Skeletal muscle satellite cell (primary cell): Measurements from ENCODE around the gene NFE2L2.

Source experiments
- H3K27me3 ChIP-seq: 2 replicates; pipeline ENCODE4 v1.7.0; 2013; ENCODE audit warnings: low read length; ENCODE audit not compliant: control insufficient read depth, insufficient read depth
- H3K36me3 ChIP-seq: 2 replicates; pipeline ENCODE4 v1.7.0; 2013; ENCODE audit warnings: mild to moderate bottlenecking, control low read depth, low read length; ENCODE audit not compliant: insufficient read depth
- H3K4me1 ChIP-seq: 2 replicates; pipeline ENCODE4 v1.7.0; 2013; ENCODE audit warnings: low read length; ENCODE audit not compliant: control insufficient read depth, insufficient read depth
- H3K4me2 ChIP-seq: 2 replicates; pipeline ENCODE4 v1.7.0; 2013; ENCODE audit warnings: mild to moderate bottlenecking, low read length
- H3K4me3 ChIP-seq: 2 replicates; pipeline ENCODE4 v1.7.0; 2013; ENCODE audit warnings: low read length
- H3K9ac ChIP-seq: 2 replicates; pipeline ENCODE4 v1.7.0; 2013; ENCODE audit warnings: mild to moderate bottlenecking, low read depth, low read length, moderate library complexity
- H3K9me3 ChIP-seq: replicated peaks from 2 replicates; pipeline ENCODE4 v1.7.0; 2013; ENCODE audit warnings: mild to moderate bottlenecking, control low read depth, low read length

NFE2L2 gene

GRCh38 chr2:177243073-177243472 lies 21.5 kb downstream of the NFE2L2 start:
- H3K4me3 ChIP-seq: peak overlapping the region; percentile 48
- peaks cover 3% of the 10 kb centered on the region for H3K36me3 ChIP-seq
- peak overlapping the region; percentile 70 for H3K9ac ChIP-seq
- H3K9me3 ChIP-seq: no peaks in the 10 kb centered on the region
- H3K4me2 ChIP-seq: peak overlapping the region; percentile 77
- peaks cover 75% of the 10 kb centered on the region for H3K4me1 ChIP-seq
- H3K27me3 ChIP-seq: no peaks in the 10 kb centered on the region

GRCh38 chr2:177242121-177242987 lies 22.2 kb downstream of the NFE2L2 start:
- Histone ChIP-seq H3K36me3 (peaks cover 3% of the 10 kb centered on the region), H3K4me3 (peak overlapping the region; percentile 52), H3K27me3 (no peaks in the 10 kb centered on the region), H3K9ac (peak overlapping the region; percentile 74), H3K9me3 (no peaks in the 10 kb centered on the region), H3K4me2 (peak overlapping the region; percentile 77), H3K4me1 (peaks cover 75% of the 10 kb centered on the region)

GRCh38 chr2:177241711-177242120 lies 22.8 kb downstream of the NFE2L2 start:
- no peaks in the 10 kb centered on the region for H3K9me3 ChIP-seq
- peaks cover 3% of the 10 kb centered on the region for H3K36me3 ChIP-seq
- peak overlapping the region; percentile 74 for H3K9ac ChIP-seq
- H3K27me3 ChIP-seq: no peaks in the 10 kb centered on the region
- peak overlapping the region; percentile 52 for H3K4me3 ChIP-seq
- peaks cover 72% of the 10 kb centered on the region for H3K4me1 ChIP-seq
- peak overlapping the region; percentile 77 for H3K4me2 ChIP-seq

GRCh38 chr2:177239932-177240630 lies 24.4 kb downstream of the NFE2L2 start:
- Histone ChIP-seq H3K4me3 (peak overlapping the region; percentile 32), H3K9me3 (no peaks in the 10 kb centered on the region), H3K36me3 (peaks cover 3% of the 10 kb centered on the region), H3K4me2 (peak overlapping the region; percentile 77), H3K4me1 (peaks cover 61% of the 10 kb centered on the region), H3K27me3 (no peaks in the 10 kb centered on the region), H3K9ac (peak overlapping the region; percentile 74)

- H3K9ac ChIP-seq: no peak overlapping the region
- no peak overlapping the region for H3K4me3 ChIP-seq
- peaks cover 51% of the 10 kb centered on the region for H3K4me1 ChIP-seq
- H3K36me3 ChIP-seq: peaks cover 11% of the 10 kb centered on the region
- H3K9me3 ChIP-seq: no peaks in the 10 kb centered on the region
- H3K4me2 ChIP-seq: no peak overlapping the region
- no peaks in the 10 kb centered on the region for H3K27me3 ChIP-seq
These were observed 25.5 kb downstream of the NFE2L2 start for GRCh38 chr2:177239053-177239452.

GRCh38 chr2:177237932-177238331 lies 26.6 kb downstream of the NFE2L2 start:
- peaks cover 40% of the 10 kb centered on the region for H3K4me1 ChIP-seq
- no peaks in the 10 kb centered on the region for H3K9me3 ChIP-seq
- peaks cover 18% of the 10 kb centered on the region for H3K36me3 ChIP-seq
- no peak overlapping the region for H3K4me3 ChIP-seq
- no peak overlapping the region for H3K4me2 ChIP-seq
- H3K9ac ChIP-seq: no peak overlapping the region
- no peaks in the 10 kb centered on the region for H3K27me3 ChIP-seq

GRCh38 chr2:177235855-177236437 lies 28.6 kb downstream of the NFE2L2 start:
- Histone ChIP-seq H3K4me2 (no peak overlapping the region), H3K9me3 (no peaks in the 10 kb centered on the region), H3K27me3 (no peaks in the 10 kb centered on the region), H3K36me3 (peaks cover 38% of the 10 kb centered on the region), H3K4me1 (peaks cover 22% of the 10 kb centered on the region), H3K9ac (no peak overlapping the region), H3K4me3 (no peak overlapping the region)

- no peak overlapping the region for H3K4me2 ChIP-seq
- peaks cover 5% of the 10 kb centered on the region for H3K4me1 ChIP-seq
- no peak overlapping the region for H3K9ac ChIP-seq
- no peaks in the 10 kb centered on the region for H3K27me3 ChIP-seq
- H3K9me3 ChIP-seq: no peaks in the 10 kb centered on the region
- no peak overlapping the region for H3K4me3 ChIP-seq
- peaks cover 51% of the 10 kb centered on the region for H3K36me3 ChIP-seq
These were observed 30.3 kb downstream of the NFE2L2 start for GRCh38 chr2:177234267-177234666.

- Histone ChIP-seq H3K27me3 (no peaks in the 10 kb centered on the region), H3K9ac (no peak overlapping the region), H3K4me3 (no peak overlapping the region), H3K9me3 (no peaks in the 10 kb centered on the region), H3K36me3 (peaks cover 68% of the 10 kb centered on the region), H3K4me2 (no peak overlapping the region), H3K4me1 (no peaks in the 10 kb centered on the region)
These were observed 32.3 kb downstream of the NFE2L2 start for GRCh38 chr2:177232098-177232704.

- no peak overlapping the region for H3K9ac ChIP-seq
- no peaks in the 10 kb centered on the region for H3K9me3 ChIP-seq
- peaks cover 68% of the 10 kb centered on the region for H3K36me3 ChIP-seq
- H3K4me3 ChIP-seq: no peak overlapping the region
- no peaks in the 10 kb centered on the region for H3K27me3 ChIP-seq
- no peaks in the 10 kb centered on the region for H3K4me1 ChIP-seq
- H3K4me2 ChIP-seq: no peak overlapping the region
These were observed 33.3 kb downstream of the NFE2L2 start for GRCh38 chr2:177231270-177231669.
